GM19023 (cell line): ENCODE data around the gene IL18BP.

ENCODE experiments used
- ATAC-seq: cut with Tn5 transposase; IDR thresholded peaks from one replicate; pipeline ENCODE4 v1.9.1; 2021; ENCODE audit warnings: mild to moderate bottlenecking, moderate library complexity; ENCODE audit not compliant: unreplicated experiment

IL18BP gene

GRCh38 chr11:72040491-72041363 is 42.0 kb downstream of the IL18BP start:
- no peak for ATAC-seq

- no peak for ATAC-seq
These were observed 42.8 kb downstream of the IL18BP start for GRCh38 chr11:72041364-72042063.

- no peak for ATAC-seq
These were observed 43.5 kb downstream of the IL18BP start for GRCh38 chr11:72042064-72042745.

DNA sequence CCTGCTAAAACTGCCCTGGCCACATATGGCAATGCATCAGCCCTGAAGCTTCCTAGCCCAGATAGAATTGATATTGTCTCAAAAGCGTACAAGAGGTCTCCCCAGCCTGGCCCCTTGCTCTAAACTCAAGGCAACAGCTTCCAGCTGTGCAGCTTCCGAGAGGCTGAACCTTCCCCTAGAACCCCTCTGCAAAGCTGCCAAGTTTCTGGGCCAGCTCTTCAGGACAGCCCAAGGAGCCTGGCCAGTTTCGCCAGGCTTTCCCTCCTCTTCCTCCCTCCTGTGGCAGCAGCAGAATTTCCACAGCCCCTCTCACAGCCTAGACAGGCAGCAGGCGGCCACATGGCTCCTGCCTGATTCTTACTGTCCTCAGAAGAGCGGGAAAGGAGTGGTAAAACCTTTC is 47.1 kb downstream of the IL18BP start:
- no peak for ATAC-seq

DNA sequence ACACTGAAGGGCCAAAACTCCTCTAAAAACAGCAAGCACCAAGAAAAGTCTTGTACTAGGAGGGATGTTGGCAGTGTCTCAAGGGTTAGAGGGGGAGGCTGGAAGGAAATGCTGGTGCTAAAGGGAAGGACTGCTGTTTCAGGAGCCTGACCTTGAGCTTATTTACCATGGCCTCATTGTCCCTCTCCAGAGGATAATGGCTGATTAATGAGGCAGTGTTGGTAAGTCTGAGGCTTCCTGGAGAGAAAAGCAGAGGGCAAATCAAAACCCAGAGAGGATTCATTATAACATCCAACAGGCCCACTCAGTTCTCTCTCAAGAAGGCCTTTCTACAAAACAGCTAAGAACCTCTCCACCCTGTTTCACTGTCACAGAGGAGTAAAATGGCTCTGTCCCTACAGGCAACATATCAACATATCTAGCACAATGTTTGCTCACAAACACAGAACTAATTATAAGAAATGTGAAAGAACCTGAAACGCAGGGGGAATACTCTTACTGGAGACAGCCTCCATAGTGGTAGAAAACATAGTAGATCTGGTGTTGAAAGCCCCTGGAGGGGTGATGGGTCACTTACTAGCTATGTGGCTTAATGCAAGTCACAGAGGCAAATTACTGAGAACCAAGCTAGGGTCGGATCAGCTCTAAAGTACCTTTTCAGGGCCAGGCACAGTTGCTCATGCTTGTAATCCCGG is 50.2 kb downstream of the IL18BP start:
- ATAC-seq = no peak
